Tibial artery (tissue), 4 donors: ENCODE results near the gene TP53INP2.
A peak's percentile ranks its signal among the peaks of the same experiment; 100 is the strongest.

ENCODE experiments used
- DNase-seq, 2 donors: peaks; one replicate each; pipeline ENCODE4 v3.0.0-alpha.2; 2019
- H3K27ac ChIP-seq, 2 donors: fragments of 200-600 bp; sonication (generic) in 1 of 2; 1 replicate in 1 of 2; 2 replicates in 1 of 2; pipeline ENCODE4 v1.5.1; 2018 to 2019; ENCODE audit warnings: mild to moderate bottlenecking in 1 of 2
- H3K27me3 ChIP-seq, 2 donors: fragments of 200-600 bp; sonication (generic) in 1 of 2; one replicate each; pipeline versions ENCODE4 v1.5.1 to v1.6.0; 2016 to 2019
- H3K36me3 ChIP-seq, 3 donors: fragments of 200-600 bp; sonication (generic) in 2 of 3; one replicate each; pipeline ENCODE4 v1.5.1; 2016 to 2019; ENCODE audit warnings: mild to moderate bottlenecking in 2 of 3
- H3K4me1 ChIP-seq, 4 donors: fragments of 200-600 bp; sonication (generic) in 2 of 4; 1 replicate in 3 of 4; 2 replicates in 1 of 4; pipeline ENCODE4 v1.5.1; 2016 to 2019
- H3K4me3 ChIP-seq, 2 donors: fragments of 200-600 bp; sonication (generic) in 1 of 2; 1 replicate in 1 of 2; 2 replicates in 1 of 2; pipeline ENCODE4 v1.5.1; 2018 to 2019; ENCODE audit warnings: mild to moderate bottlenecking in 2 of 2
- H3K9me3 ChIP-seq, 3 donors: fragments of 200-600 bp; sonication (generic) in 1 of 3; one replicate each; pipeline ENCODE4 v1.5.1; 2016 to 2019
- CTCF ChIP-seq, 2 experiments: fragments of 200-600 bp in 1 of 2; fragments of 450-650 bp in 1 of 2; IDR thresholded peaks; one replicate each; pipeline ENCODE4 v1.5.1; 2017 to 2019; ENCODE audit warnings: antibody characterized with exemption in 2 of 2, mild to moderate bottlenecking in 1 of 2, moderate library complexity in 1 of 2
- intact Hi-C: fragments of 100-400 bp; cut with DNase I; formaldehyde crosslinking; loops from one replicate; pipeline ENCODE4 v1.15.0; 2023; ENCODE audit warnings: low total_unique reads

Gene TP53INP2

DNA sequence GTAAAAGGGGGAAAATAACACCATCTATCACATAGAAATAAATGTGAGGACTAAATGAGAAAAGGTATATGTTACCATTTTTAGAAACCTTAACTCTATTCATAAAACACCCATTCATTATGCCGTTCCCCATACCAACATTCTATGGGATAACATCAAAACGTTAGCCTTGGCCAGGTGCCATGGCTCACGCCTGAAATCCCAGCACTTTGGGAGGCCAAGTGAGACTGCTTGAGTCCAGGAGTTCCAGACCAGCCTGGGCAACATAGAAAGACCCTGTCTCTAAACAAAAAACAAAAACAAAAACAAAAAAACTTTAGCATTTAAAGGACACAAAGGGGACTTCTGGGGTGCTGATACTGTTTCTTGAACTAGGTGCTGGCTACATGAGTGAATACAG lies 28.6 kb upstream of the TP53INP2 start:
- no peak for DNase-seq
- Histone ChIP-seq H3K27ac (no peak overlapping the region), H3K9me3 (no peaks in the 10 kb centered on the region), H3K27me3 (no peaks in the 10 kb centered on the region), H3K36me3 (no peaks in the 10 kb centered on the region), H3K4me3 (no peak overlapping the region), H3K4me1 (peaks cover 0 to 13% (median 4%) of the 10 kb centered on the region in 4 donors)
- no peak for TF ChIP-seq CTCF (IDR thresholded peaks at IDR 0.05)
- intact Hi-C loops: no loop called here

- Histone ChIP-seq H3K4me3 (peak overlapping the region; percentile 91 to 95), H3K36me3 (no peaks in the 10 kb centered on the region), H3K4me1 (peaks cover 0 to 13% (median 4%) of the 10 kb centered on the region in 4 donors), H3K9me3 (no peaks in the 10 kb centered on the region), H3K27me3 (no peaks in the 10 kb centered on the region), H3K27ac (peak overlapping the region; percentile 69 to 82)
- DNase-seq: no peak
- no peak for TF ChIP-seq CTCF (IDR thresholded peaks at IDR 0.05)
- intact Hi-C loops: no loop called here
Observed at GRCh38 chr20:34675993-34676641, 28.0 kb upstream of the TP53INP2 start.

DNA sequence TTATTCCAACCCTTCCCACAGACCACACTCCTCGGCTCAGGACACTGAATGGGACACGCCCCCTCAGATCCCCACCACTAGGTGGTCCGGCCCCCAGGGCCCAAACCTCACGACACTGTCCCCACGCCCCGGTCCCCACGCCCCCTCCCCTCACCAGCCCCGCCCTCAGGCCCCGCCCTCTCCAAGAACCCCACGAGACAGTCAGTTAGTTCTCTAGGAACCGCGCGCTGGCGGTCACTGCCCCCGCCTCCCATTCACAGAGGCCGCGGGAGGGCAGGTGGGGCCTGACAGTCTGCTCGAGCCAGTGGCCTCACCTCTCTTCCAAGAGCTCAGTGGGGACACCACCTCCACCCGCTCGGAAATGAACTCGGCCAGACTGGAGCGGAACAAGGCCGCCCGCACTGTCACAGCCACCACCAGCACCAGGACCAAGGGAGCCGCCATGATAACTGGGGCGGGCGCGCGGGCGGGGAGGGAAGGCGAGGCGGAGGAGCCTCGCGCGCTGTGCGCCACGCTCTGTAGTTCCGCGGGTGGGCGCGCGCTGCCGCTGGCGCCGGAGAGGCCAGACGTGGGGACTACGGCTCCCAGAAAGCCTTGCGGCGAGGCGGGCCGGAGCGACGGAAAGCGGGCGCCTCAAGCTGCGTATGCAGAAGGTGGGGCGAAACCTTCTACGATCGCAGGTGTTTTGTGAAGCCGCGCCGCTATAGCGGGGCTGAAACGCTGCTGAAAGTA lies 27.3 kb upstream of the TP53INP2 start, which contains the start of gene PIGU:
PIGU (minus strand) TSS at position 451 of the 732 bp plus-strand sequence; CDS start at position 444, 7 bp downstream.
- Histone ChIP-seq H3K4me3 (peak within 1 kb of the TSS; percentile 91 to 95), H3K4me1 (peaks cover 0 to 13% (median 4%) of the 10 kb centered on the region in 4 donors), H3K27me3 (no peaks in the 10 kb centered on the region), H3K27ac (peak within 1 kb of the TSS; percentile 69 to 82), H3K36me3 (no peaks in the 10 kb centered on the region), H3K9me3 (no peaks in the 10 kb centered on the region)
- intact Hi-C loops: no loop called here
- DNase-seq: peak; percentile 93 to 96
- peak; percentile 22 to 44 for TF ChIP-seq CTCF (IDR thresholded peaks at IDR 0.05)

DNA sequence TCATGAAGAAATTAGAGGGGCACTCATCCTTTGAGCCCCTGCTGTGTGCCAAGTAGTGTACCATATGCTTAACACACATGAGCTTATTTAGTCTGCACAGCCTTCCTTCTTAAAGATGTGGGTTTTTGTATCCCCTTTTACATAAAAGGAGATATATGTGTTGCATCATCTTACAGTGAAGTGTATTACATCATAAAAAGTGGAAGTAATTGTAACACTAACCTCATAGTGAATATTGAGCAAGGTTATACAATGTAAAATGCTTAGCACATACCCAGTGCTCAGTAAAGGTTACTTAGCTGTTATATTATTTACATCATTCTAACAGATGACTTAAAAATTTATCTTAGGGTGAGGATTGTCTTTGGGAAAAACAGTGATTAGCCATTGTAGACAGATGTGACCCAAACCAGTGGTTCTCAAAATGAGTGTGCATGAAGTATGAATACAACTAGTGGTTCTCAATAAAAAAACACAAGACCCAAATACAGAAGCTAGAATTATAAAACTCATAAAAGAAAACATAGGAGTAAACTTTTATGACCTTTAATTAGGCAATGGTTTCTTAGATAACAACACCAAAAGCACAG lies 23.5 kb upstream of the TP53INP2 start:
- no peak overlapping the region for H3K4me3 ChIP-seq
- TF ChIP-seq CTCF (IDR thresholded peaks at IDR 0.05): no peak
- DNase-seq: no peak
- H3K4me1 ChIP-seq: peaks cover 0 to 13% (median 3%) of the 10 kb centered on the region in 4 donors
- intact Hi-C loops: no loop called here
- no peaks in the 10 kb centered on the region for H3K27me3 ChIP-seq
- no peaks in the 10 kb centered on the region for H3K9me3 ChIP-seq
- H3K36me3 ChIP-seq: no peaks in the 10 kb centered on the region
- H3K27ac ChIP-seq: no peak overlapping the region

GRCh38 chr20:34683667-34684066 lies 20.5 kb upstream of the TP53INP2 start:
- no peak for TF ChIP-seq CTCF (IDR thresholded peaks at IDR 0.05)
- H3K9me3 ChIP-seq: no peaks in the 10 kb centered on the region
- no peaks in the 10 kb centered on the region for H3K4me1 ChIP-seq
- H3K27ac ChIP-seq: no peak overlapping the region
- no peaks in the 10 kb centered on the region for H3K36me3 ChIP-seq
- H3K27me3 ChIP-seq: no peaks in the 10 kb centered on the region
- no peak for DNase-seq
- intact Hi-C loops: no loop called here
- H3K4me3 ChIP-seq: no peak overlapping the region
